ENCODE data around the gene PLA2G2F.

GRCh38 chr1:20142001-20142710 lies 3.0 kb downstream of the PLA2G2F start:
- no peak for TF ChIP-seq CTCF (IDR thresholded peaks at IDR 0.05; ENCODE audit: extremely low read depth in 1 of 2, insufficient read depth in 1 of 2, low read depth in 1 of 2, low read length in 2 of 2)
- no peak for TF ChIP-seq FOS (IDR thresholded peaks at IDR 0.05; ENCODE audit: borderline replicate concordance, insufficient read depth, low read length)
- TF ChIP-seq POLR2A (IDR thresholded peaks at IDR 0.05; ENCODE audit: low read depth, low read length): no peak

Data from endothelial cell of umbilical vein (primary cell).